PC-9 (cell line): ENCODE results near the gene DNPEP.

Experiments used
- CTCF ChIP-seq: fragments of 200-600 bp; sonication (generic); conservative IDR thresholded peaks from 2 replicates; pipeline ENCODE4 v1.6.1; 2017; ENCODE audit warnings: mixed run types, antibody characterized with exemption, mild to moderate bottlenecking, moderate library complexity
- EZH2 ChIP-seq: fragments of 200-600 bp; sonication (generic); IDR thresholded peaks from 2 replicates; pipeline ENCODE4 v1.8.0; 2017; ENCODE audit warnings: antibody characterized with exemption, low read depth

GRCh38 chr2:219335373-219335786 lies 52.3 kb downstream of the DNPEP start:
- TF ChIP-seq CTCF (no peak), EZH2 (no peak)
